PFSK-1 (cell line): ENCODE measurements around the gene GFI1B.

Source experiments
- FOXP2 ChIP-seq: optimal IDR thresholded peaks from 2 replicates; pipeline ENCODE3; 2011; ENCODE audit warnings: borderline replicate concordance, control low read depth, inconsistent platforms; ENCODE audit not compliant: insufficient read depth; ENCODE audit errors: extremely low read length, extremely low read depth
- POLR2AphosphoS5 ChIP-seq: IDR thresholded peaks from 2 replicates; pipeline ENCODE4 v1.6.1; 2012; ENCODE audit warnings: low read depth, mild to moderate bottlenecking, control low read depth, low read length, moderate library complexity
- SIN3A ChIP-seq: IDR thresholded peaks from 2 replicates; pipeline ENCODE4 v1.6.1; 2012; ENCODE audit warnings: mild to moderate bottlenecking, low read length, moderate library complexity, borderline replicate concordance; ENCODE audit not compliant: insufficient read depth
- TAF1 ChIP-seq: IDR thresholded peaks from 2 replicates; pipeline ENCODE4 v1.6.1; 2012; ENCODE audit warnings: low read length, control low read depth, borderline replicate concordance; ENCODE audit not compliant: insufficient read depth
- TF ChIP-seq, protein P1 (sequence below), 2 experiments: IDR thresholded peaks; 2 replicates each; pipeline versions ENCODE4 v1.6.1 to v1.8.0; 2011 to 2012; ENCODE audit warnings: low read depth in 2 of 2, low read length in 2 of 2, control low read depth in 1 of 2, inconsistent platforms in 1 of 2, mild to moderate bottlenecking in 1 of 2, moderate library complexity in 1 of 2; ENCODE audit not compliant: insufficient read depth in 1 of 2

The GFI1B gene

DNA sequence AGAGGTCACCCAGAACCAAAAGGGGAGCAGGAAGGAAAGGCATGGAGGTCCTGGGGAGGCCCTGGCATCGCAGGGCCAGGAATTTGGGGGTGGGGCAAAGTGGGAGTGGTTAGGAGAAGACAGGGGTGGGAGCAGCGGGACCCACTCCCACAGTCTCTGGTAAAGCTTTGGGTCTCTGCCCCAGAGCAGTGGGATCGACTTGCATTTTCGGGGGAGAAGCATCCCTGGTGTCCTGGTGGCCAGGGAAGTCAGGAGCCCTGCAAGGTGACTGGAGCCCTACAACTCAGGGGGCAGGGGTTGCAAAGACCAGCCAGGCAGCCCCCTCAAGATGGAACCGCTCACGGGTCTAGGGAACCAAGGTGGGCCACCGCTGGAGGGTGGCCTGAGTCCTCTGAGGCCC is 29.9 kb downstream of the GFI1B start:
- TF ChIP-seq TAF1 (no peak), SIN3A (no peak), POLR2AphosphoS5 (no peak), FOXP2 (no peak)
- TF ChIP-seq, protein P1, sequence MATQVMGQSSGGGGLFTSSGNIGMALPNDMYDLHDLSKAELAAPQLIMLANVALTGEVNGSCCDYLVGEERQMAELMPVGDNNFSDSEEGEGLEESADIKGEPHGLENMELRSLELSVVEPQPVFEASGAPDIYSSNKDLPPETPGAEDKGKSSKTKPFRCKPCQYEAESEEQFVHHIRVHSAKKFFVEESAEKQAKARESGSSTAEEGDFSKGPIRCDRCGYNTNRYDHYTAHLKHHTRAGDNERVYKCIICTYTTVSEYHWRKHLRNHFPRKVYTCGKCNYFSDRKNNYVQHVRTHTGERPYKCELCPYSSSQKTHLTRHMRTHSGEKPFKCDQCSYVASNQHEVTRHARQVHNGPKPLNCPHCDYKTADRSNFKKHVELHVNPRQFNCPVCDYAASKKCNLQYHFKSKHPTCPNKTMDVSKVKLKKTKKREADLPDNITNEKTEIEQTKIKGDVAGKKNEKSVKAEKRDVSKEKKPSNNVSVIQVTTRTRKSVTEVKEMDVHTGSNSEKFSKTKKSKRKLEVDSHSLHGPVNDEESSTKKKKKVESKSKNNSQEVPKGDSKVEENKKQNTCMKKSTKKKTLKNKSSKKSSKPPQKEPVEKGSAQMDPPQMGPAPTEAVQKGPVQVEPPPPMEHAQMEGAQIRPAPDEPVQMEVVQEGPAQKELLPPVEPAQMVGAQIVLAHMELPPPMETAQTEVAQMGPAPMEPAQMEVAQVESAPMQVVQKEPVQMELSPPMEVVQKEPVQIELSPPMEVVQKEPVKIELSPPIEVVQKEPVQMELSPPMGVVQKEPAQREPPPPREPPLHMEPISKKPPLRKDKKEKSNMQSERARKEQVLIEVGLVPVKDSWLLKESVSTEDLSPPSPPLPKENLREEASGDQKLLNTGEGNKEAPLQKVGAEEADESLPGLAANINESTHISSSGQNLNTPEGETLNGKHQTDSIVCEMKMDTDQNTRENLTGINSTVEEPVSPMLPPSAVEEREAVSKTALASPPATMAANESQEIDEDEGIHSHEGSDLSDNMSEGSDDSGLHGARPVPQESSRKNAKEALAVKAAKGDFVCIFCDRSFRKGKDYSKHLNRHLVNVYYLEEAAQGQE (IDR thresholded peaks at IDR 0.05; ENCODE audit: insufficient read depth in 1 of 2, low read depth in 2 of 2, low read length in 2 of 2) = no peak

- TF ChIP-seq SIN3A (no peak), POLR2AphosphoS5 (no peak), TAF1 (no peak), FOXP2 (no peak)
- TF ChIP-seq, protein P1 (IDR thresholded peaks at IDR 0.05; ENCODE audit: insufficient read depth in 1 of 2, low read depth in 2 of 2, low read length in 2 of 2) = no peak
Measured at GRCh38 chr9:133008824-133009223, 30.3 kb downstream of the GFI1B start.

DNA sequence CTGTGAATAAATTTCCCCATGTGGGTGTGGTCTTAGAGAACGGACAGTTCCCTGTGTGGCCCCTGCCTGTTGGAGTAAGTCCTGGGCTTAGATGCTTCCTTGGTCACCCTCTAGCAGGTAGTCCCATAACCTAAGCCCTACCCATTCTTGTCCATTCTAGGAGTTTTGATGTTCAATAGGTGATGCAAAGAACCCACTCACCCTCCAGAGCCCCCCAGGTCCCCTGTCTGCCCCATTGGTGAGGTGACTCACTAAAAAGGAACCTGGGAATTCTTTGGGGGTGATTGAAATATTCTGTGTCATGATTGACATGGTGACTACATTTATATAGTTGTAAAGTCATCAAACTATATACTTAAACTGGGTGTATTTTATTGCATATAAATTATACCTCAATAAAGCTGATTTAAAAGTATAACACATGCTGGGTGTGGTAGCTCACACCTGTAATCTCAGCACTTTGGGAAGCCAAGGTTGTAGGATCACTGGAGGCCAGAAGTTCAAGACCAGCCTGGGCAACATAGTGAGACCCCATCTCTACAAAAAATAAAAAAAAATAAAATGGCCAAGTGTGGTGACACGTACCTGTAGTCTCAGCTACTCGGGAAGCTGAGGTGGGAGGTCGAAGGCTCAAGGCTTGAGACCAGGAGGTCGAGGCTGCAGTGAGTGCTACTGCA is 31.6 kb downstream of the GFI1B start:
- TF ChIP-seq POLR2AphosphoS5 (no peak), FOXP2 (no peak), SIN3A (no peak)
- TF ChIP-seq, protein P1 (IDR thresholded peaks at IDR 0.05; ENCODE audit: insufficient read depth in 1 of 2, low read depth in 2 of 2, low read length in 2 of 2) = no peak

GRCh38 chr9:133014696-133015095 is 36.2 kb downstream of the GFI1B start:
- no peak for TF ChIP-seq SIN3A
- no peak for TF ChIP-seq FOXP2
- no peak for TF ChIP-seq TAF1
- no peak for TF ChIP-seq POLR2AphosphoS5
- TF ChIP-seq, protein P1 (IDR thresholded peaks at IDR 0.05; ENCODE audit: insufficient read depth in 1 of 2, low read depth in 2 of 2, low read length in 2 of 2) = no peak
